CD4-positive, alpha-beta T cell treated with Interleukin-15 for 4 hours (primary cell): ENCODE data around the gene GRXCR2.
"Not testable (repeated sequence)": the region's sequence is repeated elsewhere in the genome, so short reads cannot be mapped to it uniquely, and the experiment has no call there.

Experiments
- DNase-seq: peaks from one replicate; pipeline ENCODE4 v3.0.0-alpha.2; 2020; ENCODE audit warnings: low spot score

Gene GRXCR2, protein sequence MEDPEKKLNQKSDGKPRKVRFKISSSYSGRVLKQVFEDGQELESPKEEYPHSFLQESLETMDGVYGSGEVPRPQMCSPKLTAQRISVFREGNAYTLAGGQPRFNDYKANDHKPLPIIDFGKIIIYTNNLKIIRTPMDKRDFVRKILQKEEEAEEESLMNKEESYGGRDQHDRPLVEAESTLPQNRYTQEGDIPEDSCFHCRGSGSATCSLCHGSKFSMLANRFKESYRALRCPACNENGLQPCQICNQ

DNA sequence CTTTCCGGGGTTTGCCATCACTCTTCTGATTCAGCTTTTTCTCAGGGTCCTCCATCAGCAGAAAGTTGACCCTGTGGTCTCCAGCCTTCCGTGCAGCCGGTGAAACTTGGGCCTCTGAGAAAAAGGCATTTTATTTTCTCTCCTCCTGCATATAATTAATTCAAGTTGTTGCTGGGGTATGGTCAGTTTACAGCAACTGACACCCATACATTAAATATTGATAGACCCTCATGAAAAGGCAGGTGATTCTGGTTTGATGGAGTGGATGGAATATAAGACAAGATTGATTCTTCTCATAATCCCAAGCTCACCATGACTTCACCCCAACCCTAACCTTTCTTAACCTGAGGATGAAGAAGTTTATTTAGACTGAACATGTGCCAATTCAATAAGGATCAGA lies at the start of gene GRXCR2:
Gene GRXCR2 (minus strand): TSS at position 101 of the 400 bp plus-strand sequence. CDS start 46 bp downstream, at position 55.
- no peak for DNase-seq

DNA sequence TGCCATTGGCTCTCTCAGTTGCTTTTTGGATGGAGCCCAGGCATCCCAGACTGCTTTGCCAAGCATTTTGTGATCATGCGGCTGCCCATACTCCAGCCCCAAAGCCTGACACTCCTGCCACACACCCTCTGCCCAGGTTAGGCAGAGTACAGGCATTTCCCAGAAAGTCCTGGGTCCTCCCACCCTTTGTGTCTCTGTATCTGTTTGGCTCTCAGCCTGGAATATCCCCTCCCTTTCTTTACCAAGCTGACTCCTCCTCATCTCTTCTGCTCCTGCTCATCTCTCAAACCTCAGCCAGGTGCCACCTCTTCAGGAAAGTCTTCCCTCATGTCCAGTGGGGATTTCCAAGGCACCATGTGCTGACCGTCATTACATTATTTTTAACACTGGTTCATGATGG lies 49.2 kb upstream of the GRXCR2 start:
- no peak for DNase-seq

DNA sequence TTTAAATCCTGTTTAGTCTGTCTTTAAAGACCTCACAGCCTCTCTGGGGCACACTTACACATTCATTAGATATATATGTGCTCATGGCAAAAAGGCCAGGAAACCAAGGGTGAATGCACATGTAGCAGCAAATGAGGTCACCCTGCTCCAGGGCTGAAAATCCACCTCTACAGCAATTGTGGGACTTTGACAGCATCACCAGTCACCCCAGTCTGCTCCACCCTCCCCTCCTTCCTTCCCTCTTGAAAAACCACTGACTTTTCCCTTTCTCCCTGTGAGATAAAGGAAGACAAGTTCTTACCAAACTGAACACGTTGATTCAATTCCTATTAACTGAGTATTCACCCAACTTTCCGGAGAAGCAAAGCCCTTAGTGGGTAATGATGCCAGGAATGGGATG lies 48.4 kb upstream of the GRXCR2 start:
- DNase-seq = no peak

DNA sequence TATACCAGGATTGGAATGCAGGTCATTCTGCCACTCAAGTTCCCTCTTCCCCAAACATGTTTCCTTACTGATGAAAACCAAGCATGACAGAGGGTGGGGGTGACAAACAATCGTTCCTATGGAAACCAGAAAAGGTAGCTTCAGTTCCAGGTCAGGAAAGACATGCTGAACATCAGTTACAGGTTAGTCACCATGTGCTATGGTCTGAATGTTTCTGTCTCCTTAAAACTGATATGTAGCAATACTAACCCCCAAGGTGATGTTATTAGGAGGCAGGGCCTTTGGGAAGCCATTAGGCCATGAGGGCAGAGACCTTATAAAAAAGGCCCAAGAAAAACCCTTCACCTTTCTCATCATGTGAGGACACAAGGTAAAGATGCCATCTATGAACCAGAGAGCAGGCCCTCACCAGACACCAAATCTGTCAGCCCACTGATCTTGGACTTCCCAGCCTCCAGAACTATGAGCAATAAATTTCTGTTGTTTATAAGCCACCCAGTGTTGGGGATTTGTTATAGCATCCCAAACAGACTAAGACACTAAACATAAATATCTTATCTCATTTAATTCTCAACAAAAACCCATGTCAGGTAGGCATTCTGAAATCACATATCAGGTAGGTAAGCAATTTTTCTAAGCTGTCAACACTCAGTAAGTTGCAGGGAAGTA lies 47.9 kb upstream of the GRXCR2 start:
- no peak for DNase-seq

DNA sequence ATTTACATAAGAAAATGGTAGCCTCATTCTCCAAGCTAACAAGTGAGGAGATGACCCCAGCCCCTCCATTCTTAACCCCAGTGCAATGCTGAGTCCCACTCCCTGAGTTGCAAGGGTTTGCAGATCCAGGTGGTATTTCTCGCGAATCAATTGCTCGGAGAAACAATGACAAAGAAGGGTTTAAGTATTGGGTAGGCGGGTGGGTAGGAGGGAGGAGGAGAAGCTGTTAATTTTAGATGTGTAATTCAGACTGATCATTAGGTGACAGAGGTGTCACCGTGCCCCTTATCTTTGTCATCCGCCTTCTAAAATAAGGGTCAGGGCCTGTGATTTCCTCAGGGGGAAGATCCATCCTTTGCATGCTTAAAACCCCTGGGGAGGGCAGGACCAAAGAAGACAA lies 46.6 kb upstream of the GRXCR2 start:
- no peak for DNase-seq

DNA sequence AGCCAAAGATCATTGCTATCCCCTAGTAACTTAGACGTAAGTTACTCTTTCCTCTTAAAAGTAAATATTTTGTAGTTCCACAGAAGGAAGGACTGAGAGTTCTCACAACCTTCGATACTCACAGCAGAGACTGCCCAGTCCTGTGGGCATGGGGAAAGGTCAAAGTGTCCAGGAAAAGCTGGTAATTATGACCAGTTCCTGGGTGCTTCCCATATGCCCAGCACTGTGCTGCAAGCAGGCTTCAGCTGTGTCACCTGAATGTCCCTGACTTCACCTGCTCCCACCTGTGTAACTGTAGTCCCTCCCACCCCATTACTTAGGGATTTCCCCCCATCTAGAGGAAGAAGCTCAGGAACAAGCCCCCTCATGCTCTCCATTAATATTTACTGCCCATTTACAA lies 45.6 kb upstream of the GRXCR2 start:
- no peak for DNase-seq

DNA sequence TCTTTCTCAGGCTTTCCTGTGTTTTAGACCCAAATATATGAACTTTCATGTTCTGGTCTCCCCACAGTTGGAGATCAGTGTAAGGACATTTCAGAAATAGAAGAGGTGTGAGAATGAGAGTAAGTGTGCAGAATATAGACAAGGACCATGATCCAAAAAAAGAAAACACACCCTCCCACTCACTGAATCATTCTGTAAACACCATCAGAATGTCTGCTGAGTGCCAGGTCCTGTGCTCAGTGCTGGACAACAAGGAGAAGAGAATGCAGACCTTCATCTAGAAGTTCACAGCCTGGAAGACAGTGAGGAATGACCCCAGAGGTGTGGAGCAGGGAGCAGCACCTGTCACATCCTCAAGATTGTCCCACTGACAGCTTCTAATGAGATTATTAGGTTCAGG lies 44.5 kb upstream of the GRXCR2 start:
- DNase-seq = no peak

DNA sequence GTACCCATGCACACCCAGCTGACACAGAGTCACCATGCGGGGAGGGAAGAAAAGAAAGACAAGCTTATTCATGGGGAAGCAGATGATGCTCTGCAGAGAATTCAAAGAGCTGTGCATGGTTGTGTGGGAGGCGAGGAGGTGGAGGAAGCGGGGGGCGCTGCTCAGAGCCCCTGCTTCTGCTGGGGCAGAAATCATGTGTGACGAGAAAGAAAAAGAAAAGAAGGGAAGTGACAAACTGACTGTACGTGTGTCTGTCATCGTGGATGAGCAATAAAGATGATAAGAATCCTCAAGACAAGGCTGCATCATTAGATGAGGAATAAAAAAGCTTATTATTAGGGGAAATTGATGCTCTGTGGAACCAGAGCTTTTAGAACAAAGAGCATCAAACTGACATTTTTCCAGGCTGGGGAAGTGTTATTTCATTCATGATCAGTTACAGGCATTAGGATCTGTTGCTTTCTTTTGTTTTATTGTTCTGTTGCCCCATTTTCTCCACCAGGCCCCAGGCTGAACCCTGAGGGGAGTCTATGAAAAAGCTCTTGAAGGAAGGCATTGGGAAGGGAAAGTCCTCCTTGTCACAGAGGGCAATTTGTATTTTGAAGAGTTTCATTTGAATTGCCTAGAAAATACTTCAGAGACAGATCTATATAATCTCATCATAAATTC lies 43.3 kb upstream of the GRXCR2 start:
- no peak for DNase-seq

DNA sequence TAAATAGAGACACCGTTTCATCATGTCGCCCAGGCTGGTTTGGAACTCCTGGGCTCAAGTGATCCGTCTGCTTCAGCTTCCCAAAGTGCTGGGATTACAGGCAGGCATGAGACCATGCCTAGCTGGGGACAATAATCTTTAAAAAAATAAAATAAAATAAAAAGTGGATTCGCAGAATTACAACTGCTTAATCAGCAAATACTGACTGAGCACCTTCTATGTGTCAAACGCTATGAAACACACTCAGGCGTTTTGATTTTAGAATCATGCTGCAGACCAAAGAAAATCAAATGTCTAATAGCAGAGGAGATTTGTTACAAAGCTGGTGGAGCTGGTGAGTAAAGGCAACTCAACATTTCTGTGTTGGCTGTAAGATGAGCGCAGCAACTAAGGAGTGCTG lies 40.9 kb upstream of the GRXCR2 start:
- no peak for DNase-seq

DNA sequence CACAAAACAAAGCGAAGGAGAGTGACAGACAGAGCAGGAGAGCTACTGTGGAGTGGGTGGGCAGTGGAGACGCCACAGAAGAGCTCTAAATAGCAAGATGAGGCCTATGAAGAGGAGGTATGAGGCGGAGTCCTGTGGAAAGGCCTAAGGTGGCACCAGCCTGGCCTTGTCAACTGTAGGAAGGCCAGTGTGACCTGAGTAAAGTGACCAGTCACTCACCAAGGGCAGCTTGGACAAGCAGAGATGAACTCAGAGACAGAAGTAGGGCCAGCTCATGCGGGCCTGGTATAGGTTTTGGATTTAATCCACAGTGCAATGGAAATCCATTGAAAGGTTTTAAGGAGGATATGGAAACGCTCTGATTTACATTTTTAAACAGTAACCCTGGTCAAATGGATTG lies 39.8 kb upstream of the GRXCR2 start:
- no peak for DNase-seq

DNA sequence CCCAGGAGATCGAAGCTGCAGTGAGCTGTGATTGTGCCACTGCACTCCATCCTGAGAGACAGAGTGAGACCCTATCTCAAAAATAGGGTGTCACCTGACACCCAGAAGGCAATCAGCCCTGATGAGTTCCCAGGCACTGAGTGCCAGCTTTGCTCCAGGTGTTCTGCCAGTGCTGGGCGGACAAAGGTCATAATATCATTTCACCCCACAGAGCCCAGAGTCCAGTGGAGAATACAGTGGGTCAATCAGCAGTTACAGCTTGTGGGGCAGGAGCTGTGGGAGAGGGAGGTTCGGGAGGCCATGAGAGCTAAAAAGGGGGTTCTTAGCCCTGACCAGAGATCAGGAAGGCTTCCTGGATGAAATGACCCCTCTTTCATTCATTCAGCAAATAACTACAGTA lies 39.2 kb upstream of the GRXCR2 start:
- no peak for DNase-seq

DNA sequence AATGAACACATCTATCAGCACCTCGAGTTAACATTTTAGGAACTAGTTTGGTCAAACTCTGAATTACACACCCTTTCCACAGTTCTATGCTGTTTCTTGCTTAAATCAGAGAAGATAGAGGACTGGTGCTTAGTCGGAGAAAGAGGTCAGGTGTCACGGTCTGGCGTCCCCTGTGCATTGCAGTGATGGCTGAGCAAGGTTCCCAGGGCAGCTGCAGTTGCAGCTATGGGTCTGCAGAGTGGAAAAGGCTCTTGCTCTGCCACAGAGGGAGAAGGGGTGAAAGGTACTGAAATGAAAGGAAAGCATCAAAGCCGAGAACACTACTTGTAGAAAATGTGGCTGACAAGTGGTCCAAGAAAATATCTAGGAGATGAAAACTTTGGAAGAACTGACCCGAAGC lies 38.4 kb upstream of the GRXCR2 start:
- DNase-seq = no peak

DNA sequence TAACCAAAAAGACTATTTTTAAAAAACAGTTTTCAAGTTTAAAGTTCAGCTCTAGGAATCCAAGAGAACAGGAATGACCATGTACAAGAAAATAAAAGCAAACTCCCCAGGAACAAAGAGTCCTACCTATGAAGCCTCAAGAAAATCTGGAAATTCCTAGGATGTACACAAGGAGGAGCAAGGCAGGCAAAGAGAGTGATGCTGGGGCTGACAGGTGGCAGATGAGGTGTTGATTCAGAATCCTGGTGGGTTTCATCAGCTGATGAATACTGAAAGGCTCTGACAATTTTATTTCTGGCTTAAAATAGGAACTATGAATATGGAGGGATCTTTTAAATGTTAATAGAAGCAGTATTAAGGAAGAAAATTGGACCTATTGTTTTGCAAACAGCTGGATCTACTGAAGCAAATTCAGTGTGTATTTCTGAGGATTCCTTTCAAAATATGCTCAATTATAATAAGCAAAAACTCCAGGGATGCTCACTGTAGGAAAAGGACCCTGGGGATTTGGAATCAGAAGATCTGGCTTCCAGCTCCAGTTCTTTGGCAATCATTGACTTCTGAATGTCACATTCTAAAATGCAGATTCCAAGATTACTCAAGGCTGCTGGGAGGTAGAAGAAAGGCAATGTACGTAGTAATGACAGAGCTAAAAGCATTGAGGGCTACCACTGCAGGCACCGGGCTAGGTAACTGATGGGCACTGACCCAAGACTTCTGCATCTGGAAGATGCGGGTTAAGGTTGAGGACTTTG lies 35.6 kb upstream of the GRXCR2 start:
- DNase-seq = no peak

DNA sequence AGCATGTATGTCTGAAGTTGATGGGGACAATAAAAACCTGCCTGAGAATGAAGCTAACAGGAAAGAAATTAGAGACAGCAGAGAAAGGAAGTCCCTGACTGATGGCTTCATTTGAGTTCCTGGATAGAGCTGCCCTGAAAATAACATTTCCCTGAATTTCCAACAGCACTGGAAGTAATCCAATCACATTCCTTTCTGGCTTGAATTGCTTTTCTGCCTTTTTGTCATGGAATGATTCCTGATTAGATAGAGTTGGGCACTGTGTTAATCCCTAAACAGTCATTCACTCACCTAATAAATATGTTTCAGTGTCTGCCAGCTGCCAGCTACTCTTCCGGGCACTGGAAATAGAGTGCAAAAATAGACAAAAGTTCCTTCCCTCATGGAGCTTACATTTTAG lies 33.6 kb upstream of the GRXCR2 start:
- DNase-seq = no peak

DNA sequence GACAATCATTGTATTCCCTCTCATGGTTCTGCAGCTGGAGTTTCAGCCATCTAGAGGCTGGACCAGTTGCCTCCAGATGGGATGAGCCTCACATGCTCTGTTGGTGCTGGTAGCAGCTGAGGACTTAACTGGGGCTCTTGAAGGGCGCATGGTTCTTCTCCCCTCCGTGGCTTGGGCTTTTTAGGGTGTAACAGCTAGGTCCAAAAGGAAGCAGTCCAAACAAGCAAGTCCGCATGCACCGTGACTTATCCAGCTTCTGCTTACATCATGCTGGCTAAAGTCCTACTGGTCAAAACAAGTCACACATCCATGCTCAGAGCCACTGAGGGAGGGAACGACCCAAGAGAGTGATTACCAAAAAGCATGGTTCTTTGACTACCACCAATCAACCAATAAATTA lies 31.9 kb upstream of the GRXCR2 start:
- DNase-seq = no peak

DNA sequence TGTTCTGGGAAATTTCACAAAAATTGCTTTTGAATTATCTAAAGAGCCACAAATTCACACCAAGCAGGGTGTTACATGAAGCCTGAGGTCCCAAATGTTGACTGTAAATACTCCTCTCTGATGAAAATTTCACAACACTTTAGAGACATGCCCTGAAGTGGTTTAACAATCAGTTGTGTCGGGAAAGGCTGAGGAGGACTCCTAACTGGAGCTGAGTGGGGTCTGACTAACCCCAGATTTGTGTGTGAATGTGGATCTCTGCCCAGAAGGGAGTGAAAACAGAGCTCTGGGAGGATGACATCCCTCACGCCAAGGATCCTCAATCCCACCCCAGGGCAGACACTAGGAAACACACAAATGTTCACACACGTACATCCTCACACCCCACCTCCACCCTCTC lies 31.1 kb upstream of the GRXCR2 start:
- DNase-seq = no peak

DNA sequence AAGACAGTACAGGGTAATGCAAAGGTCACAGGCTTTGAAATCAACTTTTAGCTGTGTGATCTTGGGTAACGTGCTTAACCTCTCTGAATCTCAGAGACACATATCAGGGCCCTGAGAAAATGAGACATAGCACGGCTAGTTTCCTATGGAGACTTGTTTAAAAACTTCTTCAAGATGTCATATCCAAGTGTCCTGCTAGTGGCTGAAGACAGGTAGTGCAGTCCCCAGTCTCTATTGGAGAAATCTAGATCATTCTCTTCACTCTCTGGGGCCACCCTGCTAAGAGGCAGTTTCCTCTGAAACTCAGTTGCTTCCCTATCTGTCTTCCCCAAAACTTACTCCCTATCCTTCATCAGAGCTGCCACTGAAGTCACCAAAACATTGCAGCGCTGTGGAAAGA lies 30.3 kb upstream of the GRXCR2 start:
- DNase-seq = no peak

DNA sequence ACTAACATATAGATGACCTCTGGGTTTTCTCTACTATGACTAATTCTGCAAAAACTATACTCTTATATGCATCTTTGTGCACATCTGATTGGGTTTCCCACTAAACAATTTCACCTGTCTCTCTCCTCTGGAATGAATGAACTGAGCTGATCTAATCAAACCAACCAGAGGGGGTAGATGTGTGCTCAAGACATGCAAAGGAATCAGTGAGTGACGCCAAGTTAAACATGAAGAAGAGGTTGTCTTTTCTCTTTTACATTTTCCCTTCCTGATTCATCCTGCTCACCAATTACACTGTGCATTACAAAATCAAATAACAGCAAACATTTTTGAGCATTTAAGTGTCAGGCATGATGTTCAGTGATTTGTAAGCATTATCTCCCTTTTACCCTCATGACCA lies 29.6 kb upstream of the GRXCR2 start:
- no peak for DNase-seq

DNA sequence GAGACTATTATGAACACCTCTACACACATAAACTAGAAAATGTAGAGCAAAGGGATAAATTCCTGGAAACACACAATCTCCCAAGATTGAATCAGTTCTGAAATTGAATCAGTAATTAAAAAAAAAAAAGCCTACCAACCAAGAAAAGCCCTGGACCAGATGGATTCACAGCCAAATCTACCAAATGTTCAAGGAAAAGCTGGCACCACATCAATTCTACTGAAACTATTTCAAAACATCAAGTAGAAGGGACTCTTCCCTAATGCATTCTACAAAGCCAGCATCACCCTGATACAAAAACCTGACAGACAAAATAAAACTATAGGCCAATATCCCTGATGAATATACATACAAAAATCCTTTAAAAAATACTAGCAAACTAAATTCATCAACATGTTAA lies 25.4 kb upstream of the GRXCR2 start:
- DNase-seq = no peak

DNA sequence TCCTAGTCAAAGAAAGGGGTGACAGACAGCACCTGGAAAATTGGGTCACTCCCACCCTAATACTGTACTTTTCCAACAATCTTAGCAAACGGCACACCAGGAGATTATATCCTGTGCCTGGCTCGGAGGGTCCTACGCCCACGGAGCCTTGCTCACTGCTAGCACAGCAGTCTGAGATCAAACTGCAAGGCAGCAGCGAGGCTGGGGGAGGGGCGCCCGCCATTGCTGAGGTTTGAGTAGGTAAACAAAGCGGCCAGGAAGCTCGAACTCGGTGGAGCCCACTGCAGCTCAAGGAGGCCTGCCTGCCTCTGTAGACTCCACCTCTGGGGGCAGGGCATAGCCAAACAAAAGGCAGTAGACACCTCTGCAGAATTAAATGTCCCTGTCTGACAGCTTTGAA lies 18.6 kb upstream of the GRXCR2 start:
- DNase-seq = not testable (repeated sequence)

DNA sequence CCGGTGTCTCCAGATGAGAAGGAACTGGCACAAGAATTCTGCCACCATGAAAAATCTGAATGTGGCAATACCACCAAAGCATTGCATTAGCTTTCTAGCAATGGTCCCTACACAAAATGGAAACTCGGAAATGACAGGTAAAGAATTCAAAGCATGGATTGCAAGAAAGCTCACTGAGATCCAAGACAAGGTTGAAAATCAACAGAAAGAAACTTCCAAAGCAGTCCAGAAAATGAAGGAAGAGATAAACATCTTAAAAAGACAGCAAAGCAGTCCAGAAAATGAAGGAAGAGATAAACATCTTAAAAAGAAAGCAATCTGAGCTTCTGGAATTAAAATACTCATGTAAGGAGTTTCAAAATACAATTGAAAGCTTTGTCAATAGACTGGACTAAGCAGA lies 16.8 kb upstream of the GRXCR2 start:
- DNase-seq = no peak

DNA sequence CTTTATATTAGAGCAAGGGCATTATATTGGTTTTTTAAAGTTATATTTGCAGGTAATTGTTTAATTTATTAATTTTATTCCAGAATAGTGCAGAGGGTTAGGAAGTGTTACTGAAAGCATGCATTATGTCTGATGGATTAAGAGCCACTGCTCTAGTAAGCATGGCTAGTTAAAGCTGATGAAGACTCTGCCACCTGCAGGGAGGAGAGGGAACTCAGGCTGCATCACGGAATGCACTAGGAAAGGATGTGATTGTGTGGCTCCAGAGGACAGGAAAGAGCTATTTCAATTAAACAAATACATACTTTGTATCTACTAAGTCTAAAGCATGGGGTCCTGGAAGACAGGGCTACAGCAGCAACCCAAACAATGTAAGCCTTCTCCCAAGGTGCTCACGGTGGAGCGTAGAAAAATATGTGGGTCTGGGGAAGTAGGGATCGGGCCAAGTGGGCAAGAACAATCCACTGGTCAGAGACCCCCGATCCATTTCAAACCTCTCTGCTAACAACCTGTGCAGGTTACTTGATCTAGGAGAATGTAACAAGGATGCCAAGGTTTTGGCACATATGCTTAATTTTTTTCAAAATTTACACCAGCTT lies 15.3 kb upstream of the GRXCR2 start:
- no peak for DNase-seq

DNA sequence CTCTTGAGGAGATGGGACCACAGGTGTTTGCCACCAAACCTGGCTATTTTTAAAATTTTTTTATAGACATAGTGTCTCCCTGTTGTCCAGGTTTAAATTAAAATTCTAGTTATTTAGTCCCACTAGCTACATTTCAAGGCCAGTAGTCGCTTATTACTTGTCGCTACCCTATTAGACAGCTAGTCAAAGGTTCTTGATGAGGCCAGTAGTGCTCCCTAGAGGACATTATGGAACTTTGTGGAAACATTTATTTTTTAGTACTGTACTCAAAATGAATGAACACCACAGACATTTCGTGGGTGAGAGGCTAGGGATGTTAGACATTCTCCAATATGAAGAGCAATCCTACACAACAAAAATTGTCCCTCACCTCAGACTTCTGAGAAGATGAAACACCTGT lies 14.4 kb upstream of the GRXCR2 start:
- no peak for DNase-seq
